GM18861 (cell line): ENCODE data around the gene ZBTB8A.
"Not testable (repeated sequence)": the region's sequence is repeated elsewhere in the genome, so short reads cannot be mapped to it uniquely, and the experiment has no call there.

ENCODE experiments used
- ATAC-seq: cut with Tn5 transposase; IDR thresholded peaks from one replicate; pipeline ENCODE4 v1.9.1; 2021; ENCODE audit not compliant: unreplicated experiment

ZBTB8A gene

DNA sequence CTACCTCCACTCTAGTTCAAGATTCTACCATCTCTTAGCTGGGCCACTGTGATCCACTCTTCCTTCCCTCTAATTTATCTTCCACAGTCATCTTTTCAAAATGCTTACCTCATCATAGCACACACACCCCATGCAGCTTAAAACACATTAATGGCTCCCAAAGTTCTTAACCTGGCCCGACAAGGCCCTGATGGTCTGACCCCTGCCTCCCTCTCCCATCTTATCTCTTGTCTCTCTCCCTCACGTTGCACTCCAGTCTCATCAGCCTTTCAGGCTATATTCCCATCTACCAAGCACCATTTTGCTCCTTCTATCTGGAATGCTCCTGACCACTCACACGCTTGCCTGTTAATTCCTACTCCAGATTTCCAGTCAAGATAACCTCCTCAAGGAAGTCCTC lies 2.5 kb upstream of the ZBTB8A start:
- ATAC-seq, result no peak

DNA sequence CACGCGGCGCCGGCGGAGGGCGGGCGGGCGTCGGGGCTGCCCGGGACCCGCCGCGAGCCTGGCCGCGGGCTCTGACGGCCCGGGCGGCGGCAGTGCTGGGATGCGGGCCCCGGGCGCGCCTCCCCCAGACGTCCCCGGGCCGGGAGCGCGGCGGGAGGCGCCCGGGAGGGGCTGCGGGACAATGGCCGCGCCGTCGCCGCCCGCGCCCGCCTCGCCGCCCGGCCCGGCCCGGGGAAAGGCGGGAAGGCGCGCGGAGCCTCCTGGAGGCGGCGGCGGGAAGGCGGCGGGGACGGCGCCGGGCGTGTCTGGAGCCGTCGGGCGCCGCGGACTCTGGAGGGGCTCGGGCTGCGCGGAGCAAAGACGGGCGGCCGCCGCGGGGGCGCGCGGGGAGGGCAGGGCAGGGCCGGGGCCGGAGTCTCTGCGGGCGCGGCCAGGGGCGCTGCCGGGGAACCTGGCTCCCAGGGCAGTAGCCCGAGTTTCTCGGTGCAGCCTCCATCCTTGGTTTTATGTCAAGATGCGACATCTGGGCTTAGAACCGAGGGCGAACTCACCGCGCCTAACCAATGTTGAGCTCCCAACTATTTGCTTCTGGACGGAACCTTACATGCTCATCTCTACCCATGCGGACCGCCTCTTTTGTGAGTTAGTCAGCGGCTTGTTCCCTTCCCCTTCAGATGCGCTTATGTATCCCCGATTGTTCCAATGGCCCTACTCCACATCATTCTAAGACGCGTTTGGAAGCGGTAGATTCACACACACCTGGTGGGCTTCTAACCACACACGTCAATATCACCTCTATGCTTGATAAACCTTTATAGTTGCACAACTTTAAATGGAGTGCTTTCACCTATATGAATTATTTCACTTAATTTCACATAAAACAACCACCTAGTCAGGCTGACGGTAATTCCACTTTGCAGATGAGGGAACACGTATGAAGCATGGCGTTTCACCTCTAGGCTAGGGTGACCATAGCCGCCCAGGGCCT lies 651 bp downstream of the ZBTB8A start:
- ATAC-seq, result no peak

DNA sequence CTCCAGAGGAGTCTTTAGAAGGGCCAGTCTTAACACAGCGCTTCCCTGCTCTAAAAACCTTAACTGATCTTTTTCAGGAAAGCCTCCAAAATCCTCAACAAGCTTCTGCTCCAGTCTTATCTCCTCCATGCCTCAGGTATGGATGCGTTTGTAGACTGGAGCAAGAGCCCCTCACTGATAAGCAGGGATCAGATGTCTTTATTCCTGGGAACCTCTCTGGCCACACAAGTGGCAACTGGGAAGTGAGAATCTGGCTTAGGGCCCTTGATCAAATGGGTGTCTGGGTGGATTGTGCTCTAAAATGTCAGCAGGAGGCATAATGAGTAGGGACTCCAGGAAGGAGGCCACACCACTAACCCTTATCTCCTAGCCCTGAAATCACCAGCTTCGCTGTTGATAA lies 1.4 kb downstream of the ZBTB8A start:
- ATAC-seq, result no peak

DNA sequence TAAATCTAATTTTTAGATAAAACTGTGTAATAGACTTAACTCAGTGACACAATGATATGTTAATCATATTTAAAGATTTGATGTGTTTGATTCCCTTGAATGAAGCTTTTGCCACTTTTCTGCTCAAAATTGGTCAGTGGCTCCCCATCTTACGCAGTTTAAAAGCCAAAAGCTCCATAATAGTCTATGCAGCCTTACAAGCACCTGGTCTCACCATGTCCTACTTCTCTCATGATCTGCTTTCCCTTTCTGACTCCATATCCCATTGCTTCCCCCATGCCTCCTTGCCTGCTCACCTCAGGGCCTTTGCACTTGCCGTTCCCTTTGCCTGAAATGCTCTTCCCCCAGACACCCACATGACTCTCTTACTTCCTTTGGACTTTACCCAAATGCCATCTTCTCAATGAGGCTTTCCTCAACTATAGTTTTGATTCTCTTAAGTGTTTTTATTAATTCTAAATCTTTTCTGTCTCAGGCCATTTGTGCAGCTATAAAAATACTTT lies 1.9 kb downstream of the ZBTB8A start:
- ATAC-seq, result no peak

DNA sequence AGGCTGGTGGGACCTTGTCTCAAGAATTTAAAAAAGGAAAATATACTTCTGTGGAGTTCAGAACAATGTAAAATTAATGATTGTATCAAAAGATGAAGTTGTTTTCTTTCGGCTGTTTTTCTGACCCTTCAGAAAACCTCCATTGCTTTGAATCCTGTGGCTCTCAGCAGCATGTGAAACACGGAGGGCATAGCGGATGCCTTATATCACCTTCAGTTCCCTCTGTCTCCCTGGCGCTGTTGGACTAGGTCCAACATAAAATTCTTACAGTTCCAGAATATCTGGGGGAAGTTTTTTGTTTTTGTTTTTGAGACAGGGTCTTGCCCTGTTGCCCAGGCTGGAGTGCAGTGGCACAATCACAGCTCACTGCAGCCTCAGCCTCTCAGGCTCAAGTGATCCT lies 7.4 kb downstream of the ZBTB8A start:
- no peak for ATAC-seq

DNA sequence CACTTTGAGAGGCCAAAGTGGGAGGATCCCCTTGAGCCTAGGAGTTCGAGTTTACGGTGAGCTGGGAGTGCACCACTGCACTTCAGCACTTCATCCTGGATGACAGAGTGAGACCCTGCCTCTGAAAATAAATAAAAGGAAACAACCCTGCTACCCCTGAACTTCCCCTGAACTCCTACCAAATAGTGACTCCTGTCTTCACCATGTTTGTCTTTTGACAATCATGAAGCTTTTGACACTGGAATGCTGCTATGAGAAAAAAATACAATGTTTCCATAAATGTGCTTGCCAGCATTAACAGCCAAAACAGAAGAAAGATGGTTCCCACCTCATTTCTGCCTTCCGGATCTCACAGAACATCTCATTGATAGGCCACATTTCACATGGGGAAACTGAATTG lies 10.4 kb downstream of the ZBTB8A start:
- no peak for ATAC-seq

DNA sequence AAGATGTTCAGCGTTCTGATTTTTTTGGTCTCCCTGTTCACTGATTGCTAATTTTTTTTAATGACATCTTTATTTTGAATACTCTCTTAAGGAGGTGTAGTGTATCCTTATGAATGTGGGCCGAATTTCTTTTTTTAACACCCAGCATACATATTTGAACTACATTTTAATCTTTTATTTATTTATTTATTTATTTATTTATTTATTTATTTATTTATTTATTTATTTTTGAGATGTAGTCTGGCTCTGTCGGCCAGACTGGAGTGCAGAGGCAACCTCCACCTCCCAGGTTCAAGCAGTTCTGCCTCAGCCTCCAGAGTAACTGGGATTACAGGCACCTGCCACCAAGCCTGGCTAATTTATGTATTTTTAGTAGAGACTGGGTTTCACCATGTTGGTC lies 15.1 kb downstream of the ZBTB8A start:
- no peak for ATAC-seq

DNA sequence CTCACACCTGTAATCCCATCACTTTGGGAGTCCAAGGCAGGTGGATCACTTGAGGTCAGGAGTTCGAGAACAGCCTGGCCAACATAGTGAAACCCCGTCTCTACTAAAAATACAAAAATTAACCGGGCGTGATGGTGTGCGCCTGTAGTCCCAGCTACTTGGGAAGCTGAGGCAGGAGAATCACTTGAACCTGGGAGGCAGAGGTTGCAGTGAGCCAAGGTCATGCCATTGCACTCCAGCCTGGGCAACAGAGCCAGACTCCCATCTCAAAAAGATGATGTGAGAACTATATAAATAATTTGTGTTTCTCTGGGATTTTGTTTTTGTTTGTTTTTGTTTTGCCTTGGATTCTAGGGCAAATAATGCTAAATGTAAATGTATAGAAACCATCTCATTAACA lies 17.8 kb downstream of the ZBTB8A start:
- ATAC-seq, result not testable (repeated sequence)

DNA sequence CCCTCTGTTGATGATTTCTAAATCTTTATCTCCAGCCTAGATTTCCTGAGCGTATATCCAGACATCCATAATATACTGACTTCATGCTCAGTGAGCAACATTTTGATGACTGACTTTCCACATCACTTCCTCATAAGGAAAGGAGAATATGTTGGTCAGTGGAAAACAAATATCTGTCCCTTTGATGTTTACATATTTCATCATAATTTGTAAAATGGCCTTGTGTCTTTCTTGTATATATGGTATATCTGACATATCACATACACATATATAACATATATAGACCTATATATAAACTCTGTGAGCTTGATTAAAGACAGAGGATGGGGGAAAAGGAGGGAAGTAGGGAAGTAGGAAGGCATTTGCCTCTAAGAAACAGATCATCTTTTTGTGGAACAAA lies 18.6 kb downstream of the ZBTB8A start:
- ATAC-seq, result no peak

DNA sequence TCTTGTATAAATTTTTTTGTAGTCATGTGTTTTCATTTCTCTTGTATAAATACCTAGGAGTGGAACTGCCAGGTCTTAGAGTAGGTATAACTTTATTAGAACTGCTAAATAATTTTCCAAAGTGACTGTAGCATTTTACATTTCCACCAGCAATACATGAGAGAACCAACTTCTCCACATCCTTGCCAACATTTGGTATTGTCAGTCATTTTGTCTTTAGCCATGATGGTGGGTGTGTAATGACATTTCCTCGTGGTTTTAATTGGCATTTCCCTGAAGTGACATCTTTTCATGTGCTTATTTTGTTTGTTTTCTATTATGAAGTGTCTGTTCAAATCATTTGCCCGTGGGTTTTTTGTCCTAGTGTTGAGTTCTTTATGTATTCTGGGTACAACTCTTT lies 29.7 kb downstream of the ZBTB8A start:
- ATAC-seq, result no peak

DNA sequence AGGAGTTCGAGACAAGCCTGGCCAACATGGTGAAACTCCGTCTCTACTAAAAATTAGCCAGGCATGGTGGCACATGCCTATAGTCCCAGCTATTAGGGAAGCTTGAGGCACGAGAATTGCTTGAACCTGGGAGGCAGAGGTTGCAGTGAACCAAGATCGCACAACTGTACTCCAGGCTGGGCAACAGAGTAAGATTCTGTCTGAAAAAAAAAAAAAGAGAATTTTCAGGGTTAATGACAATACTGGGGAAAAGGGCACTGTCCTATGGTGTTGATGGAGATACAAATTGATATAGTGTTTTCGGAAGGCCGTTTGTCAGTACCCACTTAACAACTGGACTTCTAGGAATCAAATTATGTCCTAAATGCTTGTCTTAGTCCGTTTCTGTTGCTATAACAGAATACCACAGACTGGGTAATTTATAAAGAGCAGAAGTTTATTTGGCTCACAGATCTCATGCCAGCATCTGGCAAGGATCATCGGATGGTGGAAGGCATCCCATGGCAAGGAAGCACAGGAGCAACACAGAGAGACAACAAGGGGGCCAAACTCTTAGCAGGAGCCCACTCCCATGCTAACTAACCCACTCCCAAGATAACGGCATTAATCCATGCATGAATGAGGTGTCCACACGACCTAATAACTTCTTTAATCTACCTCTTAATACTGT lies 41.3 kb downstream of the ZBTB8A start:
- no peak for ATAC-seq

DNA sequence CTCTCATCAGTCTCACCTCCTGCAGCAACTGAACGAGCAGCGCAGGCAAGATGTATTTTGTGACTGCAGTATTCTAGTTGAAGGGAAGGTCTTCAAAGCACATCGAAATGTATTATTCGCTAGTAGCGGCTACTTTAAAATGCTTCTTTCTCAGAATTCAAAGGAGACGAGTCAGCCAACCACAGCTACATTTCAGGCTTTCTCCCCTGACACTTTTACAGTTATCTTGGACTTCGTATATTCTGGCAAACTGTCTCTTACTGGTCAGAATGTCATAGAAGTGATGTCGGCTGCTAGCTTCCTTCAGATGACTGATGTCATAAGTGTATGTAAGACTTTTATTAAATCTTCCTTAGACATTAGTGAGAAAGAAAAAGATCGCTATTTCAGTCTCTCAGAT lies 53.7 kb downstream of the ZBTB8A start:
- no peak for ATAC-seq

DNA sequence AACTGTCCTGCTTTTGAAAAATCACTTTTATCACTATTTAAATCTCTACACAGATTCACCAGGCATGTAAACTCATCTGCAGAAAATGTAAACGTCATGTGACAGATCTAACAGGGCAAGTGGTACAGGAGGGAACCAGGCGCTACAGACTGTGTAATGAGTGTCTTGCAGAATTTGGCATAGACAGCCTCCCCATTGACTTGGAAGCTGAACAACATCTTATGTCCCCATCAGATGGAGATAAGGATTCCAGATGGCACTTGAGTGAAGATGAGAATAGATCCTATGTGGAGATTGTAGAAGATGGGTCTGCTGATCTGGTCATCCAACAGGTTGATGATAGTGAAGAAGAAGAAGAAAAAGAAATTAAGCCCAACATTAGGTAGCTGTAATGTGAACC lies 60.8 kb downstream of the ZBTB8A start:
- no peak for ATAC-seq

DNA sequence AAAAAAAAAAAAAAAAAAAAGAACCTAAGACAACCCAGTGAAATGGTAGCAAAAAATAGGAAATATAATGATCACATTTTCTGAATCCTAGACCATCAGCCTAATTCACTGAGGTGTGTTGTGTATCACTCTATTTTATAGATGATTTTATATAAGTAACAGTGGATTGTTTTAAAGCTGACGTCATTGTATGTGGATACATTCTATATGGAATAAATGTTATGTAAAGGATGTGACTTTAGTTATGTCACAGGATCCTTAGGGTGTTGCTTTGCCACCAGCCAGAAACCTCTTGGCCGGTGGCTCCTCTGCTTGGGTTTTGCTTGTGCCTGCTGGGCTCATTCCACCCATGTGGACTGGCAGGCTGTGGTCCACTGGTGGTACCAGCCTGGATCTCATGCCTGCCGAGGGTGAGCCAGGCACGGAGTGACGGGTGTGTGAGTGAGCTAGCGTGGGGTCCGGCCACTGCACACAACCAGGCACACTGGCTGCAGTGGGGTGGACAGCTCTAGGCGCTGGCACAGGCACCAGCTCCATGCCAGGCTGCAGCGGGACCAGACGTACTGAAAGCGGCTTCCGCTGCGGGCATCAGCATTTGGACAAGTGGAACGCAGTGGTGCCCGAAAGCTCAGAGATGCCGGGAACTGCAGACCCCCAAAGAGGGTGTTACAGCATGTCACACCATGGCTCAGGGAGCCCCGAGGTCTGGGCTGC lies 66.6 kb downstream of the ZBTB8A start:
- no peak for ATAC-seq

DNA sequence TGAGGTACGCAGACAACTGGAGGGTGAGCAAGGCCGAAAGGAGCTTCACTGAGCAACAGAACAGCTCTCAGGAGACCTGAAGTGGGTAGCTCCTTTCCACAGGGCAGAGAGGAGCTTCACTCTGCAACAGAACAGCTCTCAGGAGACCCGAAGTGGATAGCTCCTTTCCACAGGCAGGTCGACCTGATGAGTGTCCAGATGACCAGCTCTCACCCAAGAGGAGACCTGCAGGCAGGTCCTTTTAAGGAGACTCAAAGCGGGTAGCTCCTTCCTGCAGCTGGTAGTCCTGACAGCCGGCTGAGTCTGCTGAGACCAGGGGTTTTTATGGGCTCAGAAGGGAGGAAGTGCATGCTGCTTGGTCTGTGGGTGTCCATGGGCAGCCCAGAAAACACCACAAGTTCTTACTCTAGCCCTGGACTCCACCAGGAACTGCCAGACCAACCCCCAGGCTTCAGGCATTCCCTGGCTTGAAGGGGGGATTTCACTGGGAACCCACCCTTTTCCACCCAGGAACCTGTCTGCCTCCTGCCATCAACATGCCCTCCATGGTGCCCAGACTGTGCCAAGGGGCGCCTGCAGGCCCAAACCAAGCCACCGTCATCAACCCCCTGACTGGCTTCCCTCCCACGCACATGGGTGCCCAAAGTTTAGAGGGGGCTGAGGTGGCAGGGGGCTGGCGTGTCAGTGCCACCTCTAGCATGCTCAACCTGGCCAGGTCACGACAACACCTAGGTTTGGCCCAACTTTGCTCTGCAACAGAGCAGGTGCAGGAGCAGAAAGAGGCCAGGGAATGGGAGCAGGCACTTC lies 67.5 kb downstream of the ZBTB8A start:
- no peak for ATAC-seq

DNA sequence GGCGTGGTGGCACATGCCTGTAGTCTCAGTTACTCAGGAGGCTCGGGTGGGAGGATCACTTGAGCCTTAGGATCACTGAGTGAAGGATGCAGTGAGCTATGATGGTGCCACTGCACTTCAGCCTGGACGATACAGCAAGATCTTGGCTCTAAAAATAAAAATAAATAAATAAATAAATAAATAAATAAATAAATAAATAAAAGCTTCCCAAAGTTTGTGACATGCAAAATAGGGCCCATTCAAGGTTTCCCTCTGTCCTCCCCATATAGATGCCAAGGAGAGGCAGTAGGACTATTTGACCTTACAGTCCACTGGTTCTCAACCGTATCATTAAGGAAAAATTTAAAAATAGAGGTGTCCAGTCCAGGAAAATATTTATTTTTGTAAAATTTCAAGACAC lies 70.0 kb downstream of the ZBTB8A start:
- no peak for ATAC-seq

DNA sequence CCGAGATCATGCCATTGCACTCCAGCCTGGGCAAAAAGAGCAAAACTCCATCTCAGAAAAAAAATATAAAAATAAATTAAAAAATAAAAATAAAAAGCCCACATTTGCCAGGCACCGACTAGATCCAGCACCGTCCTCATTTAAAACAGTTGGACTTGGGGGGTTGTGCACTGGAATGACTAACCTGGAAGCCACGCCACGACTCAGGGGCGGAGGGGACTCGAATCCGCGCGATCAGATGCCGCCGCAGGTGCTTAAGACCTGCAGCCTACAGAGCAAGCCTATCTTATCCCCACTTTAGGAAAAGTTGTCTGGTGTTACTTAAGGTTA lies 72.6 kb downstream of the ZBTB8A start:
- ATAC-seq, result no peak

DNA sequence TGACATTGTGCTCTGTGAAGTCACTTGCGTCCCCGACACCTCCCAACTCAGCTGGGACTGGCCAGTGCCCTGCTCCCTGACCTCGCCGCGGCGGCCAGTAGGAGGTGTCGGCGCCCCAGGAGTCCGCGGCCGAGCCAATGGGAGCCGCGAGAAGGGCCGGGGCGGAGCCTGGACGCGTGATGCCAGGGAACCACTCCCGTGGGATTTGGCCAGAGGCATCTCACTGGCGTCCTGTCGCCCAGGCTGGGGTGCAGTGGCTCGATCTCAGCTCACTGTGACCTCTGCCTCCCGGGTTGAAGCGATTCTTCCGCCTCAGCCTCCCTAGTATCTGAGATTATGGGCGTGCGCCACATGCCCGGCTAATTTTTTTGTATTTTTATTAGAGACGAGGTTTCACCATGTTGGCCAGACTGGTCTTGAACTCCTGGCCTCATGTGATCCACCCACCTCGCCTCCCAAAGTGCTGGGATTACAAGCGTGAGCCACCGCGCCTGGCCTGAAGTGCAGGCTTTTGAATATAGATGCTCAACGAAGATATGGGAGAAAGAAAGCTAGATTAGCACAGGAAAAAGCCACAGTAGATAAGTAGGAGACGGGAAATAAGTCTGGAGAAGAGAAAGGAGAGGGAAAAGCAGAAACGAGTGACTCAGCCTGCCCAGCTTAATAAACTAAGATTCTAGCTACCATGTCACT lies 73.1 kb downstream of the ZBTB8A start:
- peak; percentile 62 for ATAC-seq

DNA sequence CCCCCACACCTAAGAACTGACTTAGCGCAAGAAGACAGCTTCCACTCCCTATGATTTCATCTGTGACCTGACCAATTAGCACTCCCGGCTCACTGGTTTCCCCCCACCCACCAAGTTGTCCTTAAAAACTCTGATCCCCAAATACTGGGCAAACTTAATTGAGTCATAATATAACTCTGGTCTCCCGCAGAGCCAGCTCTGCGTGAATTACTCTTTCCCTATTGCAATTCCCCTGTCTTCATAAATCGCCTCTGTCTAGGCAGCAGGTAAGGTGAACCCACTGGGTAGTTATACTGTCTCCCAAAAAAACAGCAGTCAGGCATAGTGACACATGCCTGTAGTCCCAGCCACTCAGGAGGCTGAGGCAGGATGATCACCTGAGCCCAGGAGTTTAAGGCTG lies 74.2 kb downstream of the ZBTB8A start:
- ATAC-seq, result no peak

DNA sequence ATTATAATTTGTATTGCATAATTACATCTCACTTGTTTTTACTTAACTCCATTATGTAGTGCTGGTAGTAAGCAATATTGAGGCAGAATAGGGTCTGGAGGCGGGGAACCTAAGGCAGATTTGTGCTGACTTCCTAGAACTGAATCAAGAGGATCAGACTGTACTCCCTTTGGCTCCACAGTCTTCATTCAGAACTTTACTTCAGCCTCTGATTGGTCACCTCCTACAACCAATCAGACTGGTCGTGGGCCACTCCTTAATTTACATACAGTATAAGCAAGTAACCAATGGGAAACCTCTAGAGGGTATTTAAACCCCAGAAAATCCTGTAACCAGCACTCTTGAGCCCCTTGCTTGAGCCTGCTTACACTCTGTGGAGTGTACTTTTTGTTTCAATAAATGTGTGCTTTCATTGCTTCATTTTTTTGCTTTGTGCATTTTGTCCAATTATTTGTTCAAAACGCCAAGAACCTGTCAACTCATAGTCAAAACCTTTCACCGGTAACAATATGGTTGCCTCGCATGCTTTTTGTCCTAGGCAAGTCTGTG lies 79.5 kb downstream of the ZBTB8A start:
- no peak for ATAC-seq
